Ureter (tissue), 1 donor: ENCODE measurements around the gene SSH2. TPM values are rescaled to one million over a fixed set of nuclear protein-coding genes. Genes with fewer than 3 reads are reported as not detected.
"Not testable (repeated sequence)": the region's sequence is repeated elsewhere in the genome, so short reads cannot be mapped to it uniquely, and the experiment has no call there.

ENCODE experiments used
- DNase-seq: peaks from one replicate; pipeline ENCODE4 v3.0.0-alpha.2; 2020; ENCODE audit warnings: low spot score
- total RNA-seq: library from RNA; stranded (reverse); gene quantifications from one replicate; pipeline ENCODE4 v1.2.4, GENCODE V29; 2023
- donor health status: DM: yes; HTN: yes; CAD: no.

The SSH2 gene
- total RNA-seq, 1 donor from 2014 or later, result 41.1 TPM

GRCh38 chr17:29931231-29931932, 1.4 kb upstream of the SSH2 start:
- peak; percentile 69 for DNase-seq

GRCh38 chr17:29930409-29931010, 482 bp upstream of the SSH2 start:
- no peak for DNase-seq

GRCh38 chr17:29929006-29929532, 959 bp downstream of the SSH2 start:
- DNase-seq, result no peak

GRCh38 chr17:29927546-29927945, 2.5 kb downstream of the SSH2 start:
- DNase-seq, result no peak

DNA sequence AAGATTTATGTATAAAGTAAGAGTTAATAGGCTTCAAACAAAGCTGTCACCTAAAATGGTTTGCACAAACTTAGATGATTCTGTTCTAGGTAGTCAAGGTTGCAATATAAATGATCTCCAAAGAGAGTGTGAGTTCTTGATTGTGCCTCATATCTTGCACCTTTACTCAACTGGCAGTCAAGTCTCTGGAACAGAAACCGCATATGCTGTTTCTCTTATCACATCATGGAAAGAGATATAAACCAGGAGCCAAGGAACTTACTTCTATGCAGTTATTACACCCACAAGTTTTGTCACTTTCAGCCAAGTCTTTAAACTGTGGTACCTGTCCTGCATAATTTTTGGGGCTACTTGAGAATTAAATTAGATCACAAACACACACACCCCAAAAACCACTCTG, 5.2 kb downstream of the SSH2 start:
- DNase-seq, result no peak

DNA sequence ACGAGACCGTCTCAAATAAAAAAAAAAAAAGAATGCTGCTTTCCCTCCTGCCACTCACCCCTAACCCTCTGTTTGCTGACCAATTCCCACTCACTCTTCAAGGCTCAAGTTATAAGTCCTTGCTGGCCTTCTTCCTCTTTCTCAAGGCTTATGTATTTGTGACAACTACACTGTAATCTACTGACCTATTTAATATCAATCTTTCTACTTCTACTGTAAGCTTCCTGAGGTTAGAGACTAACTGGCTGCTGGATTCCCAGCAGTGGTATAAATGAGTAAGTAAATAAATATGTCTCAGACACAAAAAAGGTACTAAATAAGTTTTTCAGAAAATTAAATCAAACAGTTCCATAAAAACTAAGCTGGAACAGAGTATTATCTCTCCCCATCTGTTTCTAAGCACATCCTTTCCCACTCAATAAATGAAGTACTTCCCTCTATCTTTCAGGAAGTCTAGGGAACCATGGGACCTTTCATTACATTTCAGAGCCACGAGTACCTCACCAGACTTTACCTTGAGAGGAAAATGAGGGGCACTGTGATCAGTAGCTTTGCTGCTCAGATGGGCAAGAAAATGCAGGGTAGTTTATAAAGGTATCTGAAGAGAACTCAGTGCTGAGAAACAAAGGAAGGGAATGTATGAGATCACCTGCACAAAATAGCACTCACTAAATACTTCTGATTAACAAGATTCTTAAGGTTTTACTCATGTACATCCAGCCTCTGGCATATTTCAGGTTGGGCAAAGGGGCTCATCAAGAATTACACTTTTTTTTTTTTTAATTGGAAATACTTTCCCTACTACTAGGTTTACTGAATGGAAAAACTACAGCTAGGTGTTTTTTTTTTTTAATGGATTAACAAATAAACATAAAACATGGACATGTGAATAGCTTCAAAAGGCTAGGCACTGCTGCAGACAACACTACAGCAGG, 10.8 kb downstream of the SSH2 start:
- no peak for DNase-seq

- no peak for DNase-seq
Measured at GRCh38 chr17:29918016-29918415, 12.0 kb downstream of the SSH2 start.

- DNase-seq, result no peak
Measured at GRCh38 chr17:29914819-29915537, 15.1 kb downstream of the SSH2 start.

DNA sequence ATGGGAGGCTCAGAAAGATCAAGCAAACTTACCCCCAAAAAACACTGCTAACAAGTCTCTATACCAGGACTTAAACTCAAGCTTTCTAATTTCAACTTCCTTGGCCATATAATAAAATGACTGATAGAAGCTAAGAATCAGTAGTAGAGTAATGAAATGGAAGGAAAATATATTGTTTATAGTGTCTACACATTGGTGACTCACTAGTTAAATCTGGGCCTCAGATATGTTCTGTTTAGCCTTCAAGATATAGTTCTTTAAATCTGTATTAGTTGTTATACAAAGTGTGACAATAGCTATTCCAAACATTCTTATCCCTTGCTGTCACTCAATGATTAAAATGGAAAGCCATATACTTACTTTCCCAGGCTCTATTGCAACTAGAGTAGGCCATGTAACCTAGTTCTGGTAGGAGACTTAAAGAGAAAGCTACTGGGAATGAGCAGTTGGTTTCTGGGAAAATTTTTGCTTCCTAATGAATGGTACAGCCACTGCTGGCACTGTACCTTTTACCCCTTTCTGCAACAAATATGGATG, 18.3 kb downstream of the SSH2 start:
- no peak for DNase-seq

DNA sequence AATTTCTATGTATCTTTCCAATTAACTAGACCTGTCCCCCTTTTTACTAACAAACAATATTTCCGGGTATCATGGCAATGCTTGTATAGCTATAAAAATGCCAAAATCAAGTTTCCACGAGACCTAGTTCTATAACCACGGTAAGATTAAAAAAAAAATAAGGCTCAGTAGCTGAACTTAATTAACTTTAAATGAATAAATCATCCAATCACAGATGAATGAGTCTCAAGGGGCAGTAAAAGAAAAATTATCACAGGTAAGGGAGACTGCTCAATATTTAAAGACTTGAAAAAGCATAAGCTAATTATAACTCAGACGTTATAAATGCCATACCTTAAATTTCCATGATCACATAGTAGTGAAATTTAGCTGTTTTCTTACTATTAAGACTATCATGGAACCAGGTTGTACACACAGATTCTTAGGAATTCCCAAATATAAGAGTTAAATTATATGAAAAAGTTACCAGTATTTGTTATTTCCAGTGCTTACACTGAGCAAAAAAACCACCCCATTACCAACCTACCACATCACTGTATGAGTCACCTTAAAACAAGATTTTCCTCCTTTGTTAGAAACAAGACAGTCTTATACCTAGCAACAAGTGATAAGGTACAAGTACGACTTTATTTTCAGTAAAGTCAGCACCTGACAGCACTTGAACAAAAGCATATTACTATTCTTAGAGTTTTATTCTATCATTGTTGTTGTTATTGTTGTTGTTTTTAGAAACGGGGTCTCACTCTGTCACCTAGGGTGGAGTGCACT, 20.6 kb downstream of the SSH2 start:
- DNase-seq, result no peak

- DNase-seq, result no peak
Measured at GRCh38 chr17:29906969-29907368, 23.1 kb downstream of the SSH2 start.

DNA sequence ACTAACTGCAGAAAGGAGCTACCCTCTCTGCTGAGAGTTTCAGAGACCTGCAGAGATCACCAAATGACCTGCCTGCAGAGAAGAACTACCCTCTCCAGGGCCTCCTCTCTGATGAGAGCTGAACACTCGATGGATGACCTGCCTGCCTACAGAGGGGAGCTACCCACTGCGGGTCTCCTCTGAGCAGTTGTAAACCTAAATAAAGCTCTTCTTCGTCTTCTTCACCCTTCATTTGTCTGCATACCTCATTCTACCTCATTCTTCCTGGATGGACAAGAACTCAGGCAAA, 24.2 kb downstream of the SSH2 start:
- no peak for DNase-seq

- DNase-seq, result no peak
Measured at GRCh38 chr17:29905086-29905878, 24.7 kb downstream of the SSH2 start.

DNA sequence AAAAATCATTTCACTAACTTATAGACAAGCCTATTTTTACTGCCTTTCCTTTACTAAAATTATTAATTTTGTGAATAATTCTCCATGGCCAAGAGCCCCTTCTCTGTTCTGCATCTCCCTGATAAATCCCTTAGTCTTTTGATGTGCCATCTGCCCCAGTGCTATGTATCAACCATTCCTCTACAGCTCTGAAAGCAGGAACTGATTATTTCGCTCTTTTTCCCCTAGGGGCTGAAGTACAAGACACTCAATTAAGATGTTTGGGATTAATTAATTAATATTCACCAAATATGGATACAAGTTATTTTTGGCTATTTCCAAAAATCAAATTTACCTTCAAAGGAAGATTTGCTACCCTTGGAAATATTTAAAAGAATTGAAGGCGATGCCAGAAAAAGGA, 26.6 kb downstream of the SSH2 start:
- no peak for DNase-seq

- not testable (repeated sequence) for DNase-seq
Measured at GRCh38 chr17:29897136-29897535, 32.9 kb downstream of the SSH2 start.

GRCh38 chr17:29892201-29892600, 37.8 kb downstream of the SSH2 start:
- no peak for DNase-seq

- DNase-seq, result no peak
Measured at GRCh38 chr17:29891131-29891530, 38.9 kb downstream of the SSH2 start.

GRCh38 chr17:29885031-29885640, 44.9 kb downstream of the SSH2 start:
- no peak for DNase-seq

DNA sequence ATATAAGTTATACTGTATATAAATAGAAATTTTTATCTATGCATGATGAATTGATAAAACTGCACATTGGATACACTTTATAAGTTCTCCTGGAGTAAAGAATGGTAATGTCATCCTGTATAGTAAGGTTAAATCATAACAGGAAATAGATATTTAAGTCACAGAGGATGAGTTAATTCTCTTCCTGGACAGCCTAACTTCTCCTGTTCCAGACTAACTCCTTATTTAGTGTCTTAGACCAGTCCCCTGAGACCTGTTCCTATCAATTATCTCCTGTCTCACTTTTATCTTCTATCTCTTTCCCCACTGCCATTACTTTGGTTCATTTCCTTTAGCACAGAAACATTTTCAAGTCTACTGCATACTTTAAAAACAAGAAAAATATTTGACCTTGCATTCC, 46.5 kb downstream of the SSH2 start:
- no peak for DNase-seq

- no peak for DNase-seq
Measured at GRCh38 chr17:29881256-29881655, 48.8 kb downstream of the SSH2 start.
